ENCODE results near the gene RAPGEF3.

Gene RAPGEF3

DNA sequence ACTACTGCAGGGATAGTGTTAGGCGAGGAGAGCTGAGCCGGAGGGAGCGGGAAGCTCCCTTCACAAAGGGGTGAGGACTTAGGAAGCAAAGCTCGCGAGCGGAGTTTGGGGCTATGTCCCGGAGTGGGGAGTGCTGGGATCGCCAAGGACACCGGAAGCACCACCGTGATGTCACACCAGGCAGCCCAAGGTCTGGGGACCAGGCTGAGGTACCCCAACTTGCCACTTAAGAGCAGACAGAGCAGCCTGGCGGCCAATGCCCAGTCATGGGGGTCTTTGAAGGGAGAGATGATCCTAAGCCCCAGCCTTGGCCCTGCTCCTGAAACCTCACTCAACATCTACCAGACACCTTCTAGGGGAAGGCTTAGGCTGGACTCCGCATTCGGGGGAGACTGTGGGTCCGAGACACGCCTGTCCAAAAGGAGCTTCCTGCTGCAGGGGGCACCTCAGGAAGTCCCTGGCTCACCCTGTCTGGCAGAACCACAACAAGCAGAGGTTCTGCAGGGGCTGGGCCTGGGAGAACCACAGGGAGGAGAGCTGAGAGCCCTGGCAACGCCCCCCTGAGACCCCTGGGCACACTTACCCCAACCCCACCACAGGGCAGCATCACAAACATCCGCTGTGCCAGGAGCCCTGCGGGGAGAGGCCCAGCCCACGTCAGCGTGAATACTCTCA, 32.1 kb upstream of the RAPGEF3 start:
- DNase-seq: no peak

DNA sequence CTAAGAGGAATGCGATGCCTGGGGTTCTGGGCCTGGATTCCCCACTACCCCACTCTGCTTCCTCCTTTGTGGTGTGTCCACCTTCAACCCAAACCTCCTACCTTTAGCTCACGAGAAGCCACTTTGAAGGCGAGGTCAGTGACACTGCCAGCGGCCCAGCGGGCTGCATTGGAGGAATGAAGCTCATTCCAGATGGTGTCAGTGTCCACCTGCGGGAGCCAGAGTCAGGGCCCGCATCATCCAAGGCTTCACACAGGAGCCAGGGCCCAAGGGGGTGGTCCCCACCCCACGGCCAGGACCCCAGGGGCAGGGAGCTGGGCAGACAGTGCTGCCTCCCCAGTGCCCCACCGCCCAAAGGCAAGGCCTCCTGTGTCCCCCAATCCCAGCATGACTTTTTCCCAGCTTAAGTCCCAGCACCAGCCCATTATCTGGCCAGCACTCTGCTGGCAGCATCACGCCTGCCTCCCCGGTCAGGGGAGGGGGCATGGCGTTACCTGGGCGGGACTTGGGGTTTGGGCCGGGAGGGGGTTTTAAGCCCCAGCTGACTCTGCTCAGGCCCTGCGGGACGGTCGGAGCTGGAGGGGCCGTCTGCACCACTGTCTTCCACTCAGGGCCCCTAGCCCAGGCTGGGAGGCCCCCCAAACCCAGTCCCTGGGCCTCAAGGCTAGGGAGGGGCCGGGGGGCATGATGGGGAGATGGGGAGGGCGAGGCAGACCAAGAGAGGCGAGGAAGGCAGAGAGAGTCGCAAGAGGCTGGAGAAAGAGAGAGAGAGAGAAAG, 31.2 kb upstream of the RAPGEF3 start:
- no peak for DNase-seq

DNA sequence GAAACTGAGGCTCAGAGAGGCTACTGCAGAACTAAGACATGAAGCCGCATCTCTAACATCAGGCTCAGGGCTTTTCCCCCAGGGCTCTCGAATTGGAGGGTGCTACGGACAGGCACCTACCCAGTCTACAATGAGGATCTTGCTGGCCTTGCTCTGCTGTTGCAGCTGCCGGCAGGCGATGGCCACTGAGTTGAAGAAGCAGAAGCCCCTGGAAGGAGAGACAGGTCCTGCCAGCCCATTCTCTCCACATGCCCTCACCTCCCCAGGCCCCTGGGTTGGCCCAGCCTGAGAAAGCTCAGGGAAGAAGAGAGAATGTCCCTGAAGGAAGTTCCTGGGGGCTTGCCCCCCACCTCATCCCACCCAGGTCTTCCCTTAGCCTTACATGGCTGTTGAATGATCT, 30.5 kb upstream of the RAPGEF3 start:
- DNase-seq: no peak

DNA sequence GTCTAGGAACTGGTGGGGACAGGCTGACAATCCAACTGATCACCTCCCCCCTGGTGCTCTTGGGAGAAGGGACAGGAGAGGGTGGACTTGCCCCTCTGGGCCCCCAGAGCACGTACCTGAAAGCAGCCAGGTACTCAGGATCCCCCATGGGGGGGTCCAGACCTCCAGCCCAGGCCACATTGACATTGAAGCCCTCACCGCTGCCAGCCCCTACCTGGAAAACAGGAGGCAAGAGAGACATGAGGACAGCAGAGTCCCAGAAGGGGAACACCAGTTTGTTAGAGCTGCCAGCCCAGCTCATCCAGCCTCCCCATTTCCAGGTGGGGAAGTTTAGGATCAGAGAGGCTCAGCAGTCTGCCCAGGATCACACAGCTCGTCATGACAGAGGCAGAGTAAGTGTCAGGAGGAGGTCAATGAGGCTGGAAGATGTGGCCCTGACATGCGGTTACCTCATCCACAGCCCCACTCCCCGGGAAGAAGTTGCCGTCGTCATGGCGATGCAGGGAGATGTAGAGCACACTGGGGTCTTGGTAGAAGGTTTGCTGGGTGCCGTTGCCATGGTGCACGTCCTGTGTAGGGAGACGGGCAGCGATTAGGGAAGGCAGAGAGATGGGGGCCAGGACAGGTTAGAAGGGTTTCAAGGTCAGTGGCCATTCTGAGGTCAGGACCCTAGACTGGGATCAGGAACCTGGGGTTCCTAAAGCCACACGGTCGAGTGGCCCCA, 29.1 kb upstream of the RAPGEF3 start:
- DNase-seq: no peak

DNA sequence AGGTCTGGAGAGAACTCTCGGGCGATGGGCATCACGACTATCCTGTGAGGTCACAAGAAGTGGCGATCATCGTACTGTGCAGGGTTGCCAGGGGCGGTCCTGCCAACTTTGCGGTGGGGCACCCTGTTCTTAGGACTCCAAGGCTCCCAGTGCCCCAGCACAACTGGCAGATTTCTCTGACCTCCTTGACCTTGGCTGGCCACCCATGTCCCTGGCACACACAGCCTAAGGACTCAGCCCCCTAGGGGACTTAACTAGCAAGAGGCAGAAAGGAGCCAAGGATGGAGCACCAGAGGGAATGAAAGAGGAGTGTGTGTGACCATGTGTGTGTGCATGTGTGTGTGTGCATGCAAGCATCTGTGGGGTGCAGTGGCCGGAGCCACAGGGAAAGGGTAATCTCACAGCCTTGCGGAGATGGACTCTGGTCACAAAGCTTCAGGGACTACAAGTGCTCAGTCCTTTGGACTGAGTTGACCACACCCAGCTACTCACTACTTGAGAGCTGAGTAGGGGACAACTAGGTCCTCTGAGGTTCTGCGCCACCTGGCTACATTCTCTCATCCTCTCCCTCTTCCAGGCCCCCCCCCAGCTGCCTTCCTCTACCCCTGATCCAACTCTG, 28.1 kb upstream of the RAPGEF3 start:
- no peak for DNase-seq

DNA sequence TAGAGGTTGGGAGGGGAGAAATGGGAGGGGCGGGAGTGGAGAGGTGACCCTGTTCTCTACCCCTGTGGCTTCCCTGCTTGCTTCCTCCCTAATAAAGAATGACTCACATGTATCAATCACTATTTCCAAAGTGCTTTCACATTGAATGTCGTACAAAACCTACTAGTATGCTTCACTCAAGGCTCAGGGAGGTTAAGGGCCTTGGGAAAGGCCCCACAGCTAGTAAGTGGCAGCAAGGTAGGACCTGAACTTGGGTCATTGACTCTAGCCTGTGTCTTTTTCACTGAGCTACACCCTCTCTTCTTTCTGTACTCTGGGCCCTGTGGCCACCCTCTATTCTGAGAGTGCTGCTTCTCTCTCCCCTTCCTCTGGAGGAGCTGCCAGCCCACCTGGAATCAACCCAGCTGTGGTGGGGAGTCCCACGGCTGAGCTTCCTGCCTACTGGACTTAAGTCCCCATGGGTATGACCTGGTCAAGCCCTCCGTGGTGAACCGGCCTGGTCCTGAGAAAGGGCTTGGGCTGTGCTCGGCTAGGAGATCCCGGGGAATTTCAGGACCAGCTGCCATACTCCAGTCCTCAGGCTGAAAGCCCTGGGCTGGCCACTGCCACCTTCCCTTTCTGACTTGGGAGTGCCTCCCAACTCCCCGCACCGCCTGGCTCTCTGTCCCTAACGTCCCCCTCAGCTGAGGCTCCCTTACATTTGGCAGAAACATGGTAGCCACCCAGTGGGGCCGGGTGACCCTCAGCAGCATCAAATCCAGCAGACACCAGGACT, 27.4 kb upstream of the RAPGEF3 start:
- no peak for DNase-seq

DNA sequence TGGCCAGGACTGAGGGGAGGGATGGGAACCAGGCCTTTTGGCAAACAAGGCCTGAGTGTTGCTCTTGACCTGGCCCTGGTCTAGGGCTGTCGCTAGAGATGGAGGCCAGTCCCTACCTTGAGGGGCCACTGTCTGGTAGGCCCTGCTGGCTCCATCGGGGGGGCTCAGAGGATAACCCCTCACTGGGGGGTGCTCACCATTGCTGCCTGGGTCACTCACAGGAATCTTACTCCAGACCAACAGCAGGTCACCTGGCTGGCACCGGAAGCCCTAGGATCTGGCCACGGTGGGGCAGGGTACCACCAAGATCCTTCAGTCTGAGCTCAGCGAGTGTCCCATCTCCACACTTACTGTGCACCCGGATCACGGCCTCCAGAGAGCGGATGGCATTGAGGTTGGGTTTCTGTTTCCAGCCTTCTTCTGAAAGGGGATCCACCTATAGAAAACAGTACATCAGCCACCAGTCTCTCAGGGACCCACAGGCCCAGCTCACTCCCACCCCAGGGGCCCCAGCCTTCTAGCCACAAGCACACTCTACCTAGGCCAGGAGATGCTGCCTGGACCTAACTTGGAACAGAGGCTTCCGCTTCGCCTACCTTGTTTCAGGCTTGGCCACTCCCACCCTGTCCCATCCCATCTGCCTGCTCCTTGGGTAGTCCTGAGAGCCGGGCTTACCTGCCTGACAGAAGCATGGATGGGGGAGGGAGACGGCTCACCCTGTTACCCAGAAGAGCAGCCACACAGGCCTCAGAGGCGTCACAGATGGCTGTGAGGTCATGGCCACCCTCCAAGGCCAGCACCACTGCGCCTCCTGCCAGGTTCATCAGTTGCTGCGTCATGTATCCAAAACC, 26.6 kb upstream of the RAPGEF3 start:
- DNase-seq: no peak

DNA sequence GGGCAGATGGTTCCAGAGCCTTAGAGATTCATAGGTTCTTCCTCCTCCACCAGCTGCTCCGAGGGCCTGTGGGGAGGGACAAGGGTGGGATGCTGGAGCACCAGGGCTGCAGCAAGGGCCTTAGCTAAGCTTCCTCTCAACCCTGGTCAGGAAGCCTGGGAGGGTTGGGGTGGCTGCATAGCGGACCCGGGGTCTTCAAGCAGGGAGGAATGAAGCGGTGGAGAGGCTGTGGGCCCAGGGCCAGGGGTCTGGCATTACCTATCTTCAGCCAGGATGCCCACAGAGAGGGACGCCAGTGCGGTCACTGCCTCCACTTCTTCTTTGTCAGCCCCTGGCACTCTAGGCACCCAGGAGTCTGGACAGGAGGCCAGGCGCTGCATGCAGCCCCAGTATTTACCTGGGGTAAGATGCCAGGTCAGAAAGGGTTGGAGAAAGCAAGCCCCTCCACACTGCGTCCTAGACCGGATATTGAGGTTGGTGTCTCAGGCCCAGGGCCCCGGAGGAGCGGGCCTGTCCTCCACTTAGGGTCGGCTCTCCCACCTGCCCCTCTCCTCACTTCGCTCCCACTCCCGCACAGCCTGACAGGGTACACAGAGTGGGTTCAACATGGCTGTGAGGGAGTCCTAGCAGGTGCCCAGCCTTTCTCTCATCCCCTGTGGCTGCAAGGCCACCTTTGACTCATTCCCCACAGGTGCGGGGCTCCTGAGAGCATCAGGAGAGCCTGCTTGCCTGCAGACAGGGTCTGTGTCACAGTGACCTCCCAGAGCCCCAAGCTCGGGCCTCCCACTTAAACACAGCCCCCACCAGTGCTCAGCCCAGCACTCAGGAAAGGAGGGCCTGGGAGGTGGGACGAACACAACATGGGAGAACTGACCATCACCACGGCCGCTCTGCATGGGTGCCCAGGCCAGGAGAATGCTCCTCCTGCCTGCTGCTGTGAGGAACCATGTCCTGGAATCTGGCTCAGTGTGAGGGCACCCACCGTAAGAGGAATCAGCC, 25.4 kb upstream of the RAPGEF3 start:
- DNase-seq: no peak

DNA sequence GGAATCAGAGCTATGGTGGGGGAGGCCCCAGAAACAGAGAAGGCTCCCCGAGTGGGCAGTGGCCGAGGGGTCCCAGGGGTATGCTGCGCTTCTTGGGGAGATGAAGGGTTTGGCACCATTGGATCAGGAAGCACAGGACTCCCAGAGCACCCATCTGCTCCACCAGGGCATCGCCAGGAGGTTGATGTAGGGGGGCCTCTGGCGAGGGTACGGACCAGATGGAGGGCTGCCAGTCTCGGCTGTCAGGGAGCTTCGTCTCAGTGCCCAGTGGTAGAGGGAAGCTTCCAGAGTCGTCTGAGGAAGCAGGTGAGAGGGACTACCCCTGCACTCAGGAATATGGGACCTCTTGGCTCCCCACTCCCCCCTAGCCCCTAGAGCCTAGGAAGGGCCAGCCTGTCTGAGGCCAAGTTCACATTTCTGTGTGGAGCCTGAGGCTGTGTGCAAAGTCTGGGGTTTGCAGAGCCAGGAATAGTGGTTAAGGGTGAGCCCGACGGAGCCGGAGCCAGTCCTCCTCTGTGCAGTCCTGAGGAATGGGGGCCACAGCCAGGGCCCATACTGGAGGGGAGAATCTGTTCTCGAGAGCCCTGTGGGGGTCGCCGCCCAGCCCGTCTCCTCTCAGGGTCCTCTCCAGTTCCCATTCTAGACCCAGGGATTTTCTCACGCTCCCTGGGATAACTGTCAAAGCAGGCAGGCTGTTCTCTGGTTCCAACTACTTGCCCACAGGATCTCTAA, 24.5 kb upstream of the RAPGEF3 start:
- DNase-seq: no peak

DNA sequence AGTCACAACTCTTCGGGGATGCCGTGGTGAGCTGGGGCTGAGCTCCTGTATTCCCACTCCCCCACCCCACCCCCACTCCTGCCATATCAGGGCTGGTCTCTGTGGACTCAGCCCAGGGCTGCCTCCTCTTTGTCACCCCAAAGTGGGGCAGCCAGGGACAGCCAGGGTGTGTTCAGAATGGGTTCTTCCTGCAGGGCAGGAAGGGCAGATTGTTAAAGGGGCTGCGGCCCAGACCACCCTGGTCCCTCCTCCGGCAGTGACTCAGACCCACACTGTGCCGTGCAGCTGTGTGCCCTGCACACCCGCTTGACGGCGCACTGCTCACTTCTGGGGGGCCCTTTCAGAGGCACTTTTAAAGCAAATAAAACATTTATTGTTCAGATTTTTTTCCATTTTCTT, 23.7 kb upstream of the RAPGEF3 start:
- DNase-seq: no peak

DNA sequence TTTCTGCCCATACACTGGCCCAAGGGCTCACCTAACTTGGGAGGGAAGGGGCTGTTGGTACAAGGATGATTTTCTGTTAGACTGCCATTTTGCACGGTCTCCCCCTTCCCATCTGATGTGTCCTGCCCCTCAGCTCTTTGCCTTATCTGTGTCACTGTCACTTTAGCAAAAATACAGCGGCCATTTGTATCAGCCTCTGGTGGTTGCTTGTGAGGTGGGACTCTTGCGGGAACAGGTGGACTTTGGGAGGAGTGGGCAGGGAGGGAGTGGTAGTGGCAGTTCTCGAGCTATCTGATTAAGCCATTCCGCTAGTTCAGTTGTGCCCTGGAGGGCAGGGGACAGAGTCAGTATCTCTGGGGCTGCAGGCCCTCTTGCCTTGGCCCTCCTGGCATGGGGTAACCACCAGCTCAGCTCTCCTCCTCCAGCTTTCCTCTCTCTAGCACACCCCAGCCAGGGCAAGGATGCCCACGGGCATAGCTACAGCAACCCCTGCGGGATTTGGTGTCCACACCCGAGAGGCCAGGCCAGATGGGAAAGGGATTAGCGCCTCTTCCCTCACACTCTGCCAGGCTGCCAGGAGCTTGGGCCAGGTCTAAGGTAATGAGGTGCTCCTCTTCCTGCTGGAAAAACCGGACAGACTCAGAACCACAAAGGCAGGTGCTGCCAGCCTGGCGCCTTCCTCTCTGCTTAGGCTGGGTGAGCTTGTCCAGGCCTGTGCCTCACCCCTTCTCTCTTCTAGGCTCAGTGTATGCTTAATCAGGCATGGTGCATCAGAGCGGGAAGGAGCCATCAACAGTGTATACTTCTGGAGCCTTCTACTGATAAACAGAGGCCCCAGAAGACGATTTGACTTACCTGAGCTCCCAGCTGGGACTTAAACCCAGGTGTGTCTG, 23.0 kb upstream of the RAPGEF3 start:
- no peak for DNase-seq

DNA sequence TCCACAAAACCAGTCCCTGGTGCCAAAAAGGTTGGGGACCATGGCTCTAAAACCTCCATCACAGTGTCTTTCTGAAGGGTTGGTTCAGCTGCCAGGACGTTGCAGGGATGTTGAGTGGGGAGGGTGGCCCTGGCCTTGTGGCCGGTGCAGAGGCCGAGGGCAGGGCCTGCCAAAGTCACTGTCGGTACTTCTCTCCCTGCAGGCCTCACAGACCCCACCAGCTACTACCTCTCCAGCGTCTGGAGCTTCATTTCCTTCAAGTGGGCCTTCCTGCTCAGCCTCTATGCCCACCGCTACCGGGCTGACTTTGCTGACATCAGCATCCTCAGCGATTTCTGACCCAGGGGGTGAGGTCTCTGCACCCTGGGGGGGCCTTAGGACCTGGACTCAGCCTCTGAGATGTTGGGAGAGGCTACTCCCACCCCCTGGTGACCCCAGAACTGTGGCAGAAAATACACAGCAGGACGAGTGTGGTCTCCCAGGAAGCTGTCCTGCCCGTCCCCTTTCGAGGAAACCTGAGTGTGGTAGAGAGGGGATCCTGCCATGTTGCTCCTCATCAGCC, 21.3 kb upstream of the RAPGEF3 start:
- no peak for DNase-seq

DNA sequence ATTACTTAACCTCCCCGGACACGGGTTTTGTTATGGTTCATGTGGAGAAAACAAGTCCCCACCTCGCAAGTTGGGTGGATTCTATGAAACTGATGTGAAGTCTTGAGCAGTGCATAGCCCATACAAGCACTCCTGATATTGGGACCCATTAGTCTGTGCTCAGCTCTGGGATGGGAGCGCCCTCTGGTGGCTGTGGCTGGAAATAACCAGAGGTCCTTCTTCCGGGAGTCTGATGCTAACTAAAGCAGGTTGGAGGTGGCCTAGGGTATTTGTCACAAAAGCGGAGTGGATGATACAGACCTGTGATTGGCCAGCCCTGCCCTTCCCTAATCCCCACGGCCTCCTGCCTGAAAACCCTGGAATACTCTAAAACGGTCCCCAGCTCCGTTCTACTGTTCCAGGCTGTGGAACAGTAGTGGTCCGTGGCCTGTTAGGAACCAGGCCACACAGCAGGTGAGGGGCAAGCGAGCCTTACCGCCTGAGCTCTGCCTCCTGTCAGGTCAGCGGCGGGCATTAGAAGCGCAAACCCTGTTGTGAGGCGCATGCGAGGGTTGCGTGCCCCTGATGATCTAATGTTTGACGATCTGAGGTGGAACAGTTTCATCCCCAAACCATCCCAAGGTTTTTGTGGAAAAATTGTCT, 20.7 kb upstream of the RAPGEF3 start:
- DNase-seq: peak; percentile 81

DNA sequence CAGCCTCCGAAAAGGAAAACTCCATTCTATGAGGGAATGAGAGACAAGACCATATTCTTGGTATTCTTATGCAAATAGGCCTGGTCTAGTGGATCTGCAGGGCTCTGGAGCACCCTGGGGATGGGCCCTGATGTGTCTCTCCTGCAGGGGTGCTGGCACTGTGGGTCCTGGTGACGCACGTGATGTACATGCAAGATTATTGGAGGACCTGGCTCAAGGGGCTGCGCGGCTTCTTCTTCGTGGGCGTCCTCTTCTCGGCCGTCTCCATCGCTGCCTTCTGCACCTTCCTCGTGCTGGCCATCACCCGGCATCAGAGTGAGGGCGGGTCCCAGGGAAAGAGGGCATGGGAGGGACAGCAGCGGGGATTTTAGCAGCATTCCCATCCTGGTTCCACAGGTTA, 20.2 kb upstream of the RAPGEF3 start:
- DNase-seq: no peak

DNA sequence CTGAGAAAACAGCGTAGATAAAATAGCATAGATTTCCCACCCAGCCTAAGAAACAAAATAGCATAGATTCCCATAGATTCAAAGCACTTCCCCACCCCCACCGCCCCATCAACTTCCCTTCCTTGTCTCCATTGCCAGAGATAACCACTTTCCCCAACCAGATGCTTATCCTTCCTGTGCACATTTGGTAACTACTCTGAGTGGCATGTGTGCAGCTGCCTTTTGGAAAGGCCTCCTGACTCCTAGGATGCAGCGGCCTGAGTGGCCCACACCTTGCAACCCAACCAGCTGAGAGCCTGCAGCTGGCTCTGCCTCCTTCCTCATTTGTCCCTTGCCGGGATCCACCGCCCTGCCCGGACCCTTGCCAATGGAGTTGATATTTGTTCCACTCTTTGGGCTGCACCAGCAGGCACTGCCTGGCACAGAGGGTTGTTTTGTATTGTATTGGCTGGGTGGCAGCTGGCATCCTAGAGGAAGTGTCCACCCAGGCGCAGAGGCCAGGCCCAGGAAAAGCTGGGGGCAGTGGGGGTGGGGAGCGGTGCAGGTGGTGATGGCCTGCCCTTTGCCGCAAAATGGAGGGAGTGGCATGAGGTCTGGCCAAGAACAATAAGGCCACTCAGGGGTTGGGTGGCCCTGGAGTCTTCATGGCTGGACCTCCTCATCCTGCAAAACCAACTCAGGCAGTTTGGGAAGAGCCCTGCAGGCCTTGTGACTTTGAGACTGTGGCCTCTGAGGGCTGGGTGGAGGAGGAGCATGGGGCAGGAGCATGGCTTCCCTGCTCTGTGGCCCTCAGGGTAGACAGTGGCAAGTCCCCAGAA, 19.3 kb upstream of the RAPGEF3 start:
- DNase-seq: no peak

DNA sequence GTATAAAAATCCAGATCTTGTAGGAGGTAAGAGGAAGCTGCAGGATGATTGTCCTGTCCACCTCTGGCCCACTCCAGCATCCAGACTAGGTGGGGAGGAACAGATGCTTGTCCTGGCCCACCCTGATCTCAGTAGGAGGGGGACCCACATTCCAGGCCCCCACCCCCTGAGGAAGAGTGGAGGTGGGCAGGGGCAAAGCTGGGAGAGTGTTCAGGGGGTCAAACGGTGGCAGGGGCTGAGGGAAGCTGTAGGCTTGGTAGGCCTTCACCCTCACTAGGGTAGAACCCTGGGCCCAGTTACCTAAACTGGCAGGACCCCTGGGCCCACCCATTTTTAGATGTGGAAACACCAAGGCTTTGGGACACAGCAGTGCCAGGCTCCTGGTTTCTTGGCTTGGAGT, 18.5 kb upstream of the RAPGEF3 start:
- no peak for DNase-seq
